ENCODE data around the gene WFS1. TPM values are rescaled to one million over a fixed set of nuclear protein-coding genes. Genes with fewer than 3 reads are reported as not detected.

Gene WFS1
- polyA plus RNA-seq, 1 of the 3 experiments (the other 2 are of a cell fraction): 18.7 TPM

GRCh38 chr4:6298852-6299251 is 29.2 kb downstream of the WFS1 start:
- Histone ChIP-seq H3K9me2 (no peaks in the 10 kb centered on the region), H2AFZ (ENCODE audit: low read depth) (no peak overlapping the region), H3K9ac (no peak overlapping the region), H3F3A (replicated peaks; ENCODE audit: insufficient read depth) (no peaks in the 10 kb centered on the region), H3K27me3 (ENCODE audit: insufficient read depth) (no peaks in the 10 kb centered on the region), H3K79me2 (ENCODE audit: insufficient read depth) (no peaks in the 10 kb centered on the region), H3K4me3 (ENCODE audit: low read depth in 2 of 2, low read length in 1 of 2) (no peak overlapping the region), H3K9me3 (no peaks in the 10 kb centered on the region), H3K4me2 (no peak overlapping the region), H3K4me1 (ENCODE audit: control insufficient read depth in 1 of 2, insufficient read depth in 2 of 2, low read depth in 1 of 2, low read length in 1 of 2) (no peaks in the 10 kb centered on the region), H3K27ac (ENCODE audit: low read depth in 2 of 2, low read length in 1 of 2) (no peak overlapping the region), H3K36me3 (replicated peaks in 1 of 2; ENCODE audit: control insufficient read depth in 1 of 2, insufficient read depth in 2 of 2, low read length in 1 of 2) (peaks cover 0 to 22% of the 10 kb centered on the region in 2 experiments), H4K20me1 (ENCODE audit: insufficient read depth) (no peaks in the 10 kb centered on the region)
- ChIA-PET CTCF (no interaction called here), POLR2A (no interaction called here)
- WGBS (ENCODE audit: low lambda C conversion rate): 95% methylated on average over 4 of the region's 6 CpGs
- DNase-seq: no peak
- no peak for TF ChIP-seq REST (IDR thresholded peaks at IDR 0.05; ENCODE audit: low read depth, low read length)
- TF ChIP-seq RFX5 (IDR thresholded peaks at IDR 0.05; ENCODE audit: low read length): no peak

GRCh38 chr4:6299875-6300274 is 30.2 kb downstream of the WFS1 start:
- no peak overlapping the region for H3K9ac ChIP-seq
- no peaks in the 10 kb centered on the region for H3K4me1 ChIP-seq (ENCODE audit: control insufficient read depth in 1 of 2, insufficient read depth in 2 of 2, low read depth in 1 of 2, low read length in 1 of 2)
- no peaks in the 10 kb centered on the region for H4K20me1 ChIP-seq (ENCODE audit: insufficient read depth)
- H3K4me3 ChIP-seq (ENCODE audit: low read depth in 2 of 2, low read length in 1 of 2): no peak overlapping the region
- H3K79me2 ChIP-seq (ENCODE audit: insufficient read depth): no peaks in the 10 kb centered on the region
- no peaks in the 10 kb centered on the region for H3K9me2 ChIP-seq
- no peaks in the 10 kb centered on the region for H3K9me3 ChIP-seq
- no peak overlapping the region for H2AFZ ChIP-seq (ENCODE audit: low read depth)
- H3K27ac ChIP-seq (ENCODE audit: low read depth in 2 of 2, low read length in 1 of 2): no peak overlapping the region
- peaks cover 0 to 22% of the 10 kb centered on the region in 2 experiments for H3K36me3 ChIP-seq (replicated peaks in 1 of 2; ENCODE audit: control insufficient read depth in 1 of 2, insufficient read depth in 2 of 2, low read length in 1 of 2)
- DNase-seq: no peak
- WGBS (ENCODE audit: low lambda C conversion rate): 94% methylated on average over 12 of the region's 12 CpGs
- no peaks in the 10 kb centered on the region for H3K27me3 ChIP-seq (ENCODE audit: insufficient read depth)
- ChIA-PET POLR2A (no interaction called here), CTCF (no interaction called here)
- no peaks in the 10 kb centered on the region for H3F3A ChIP-seq (replicated peaks; ENCODE audit: insufficient read depth)
- H3K4me2 ChIP-seq: no peak overlapping the region
- no peak for TF ChIP-seq FOSL2 (IDR thresholded peaks at IDR 0.05; ENCODE audit: borderline replicate concordance, low read depth)
- TF ChIP-seq ELF1 (IDR thresholded peaks at IDR 0.05): no peak
- no peak for TF ChIP-seq RFX5 (IDR thresholded peaks at IDR 0.05; ENCODE audit: low read length)
- TF ChIP-seq SMC3 (IDR thresholded peaks at IDR 0.05; ENCODE audit: low read depth, low read length): no peak
- no peak for TF ChIP-seq EZH2phosphoT487 (IDR thresholded peaks at IDR 0.05; ENCODE audit: borderline replicate concordance, low read depth)
- TF ChIP-seq YY1 (IDR thresholded peaks at IDR 0.05; ENCODE audit: low read depth): no peak
- no peak for TF ChIP-seq POLR2AphosphoS5 (IDR thresholded peaks at IDR 0.05; ENCODE audit: low read depth, low read length)
- no peak for TF ChIP-seq TAF1 (IDR thresholded peaks at IDR 0.05; ENCODE audit: borderline replicate concordance, low read depth, low read length)
- no peak for TF ChIP-seq MEF2A (IDR thresholded peaks at IDR 0.05; ENCODE audit: borderline replicate concordance, low read depth)
- TF ChIP-seq NFIC (IDR thresholded peaks at IDR 0.05; ENCODE audit: borderline replicate concordance): no peak
- TF ChIP-seq USF2 (IDR thresholded peaks at IDR 0.05; ENCODE audit: borderline replicate concordance, low read depth, low read length): no peak
- no peak for TF ChIP-seq GATA2 (CRISPR knock-in tag; IDR thresholded peaks at IDR 0.05)
- no peak for TF ChIP-seq ZBTB33 (IDR thresholded peaks at IDR 0.05; ENCODE audit: borderline replicate concordance, low read depth)
- TF ChIP-seq REST (IDR thresholded peaks at IDR 0.05; ENCODE audit: low read depth, low read length): no peak
- no peak for TF ChIP-seq TCF12 (IDR thresholded peaks at IDR 0.05)
- no peak for TF ChIP-seq NRF1 (IDR thresholded peaks at IDR 0.05; ENCODE audit: low read depth, low read length)
- no peak for TF ChIP-seq JUND (IDR thresholded peaks at IDR 0.05)
- no peak for TF ChIP-seq FOXM1 (IDR thresholded peaks at IDR 0.05; ENCODE audit: low read depth)
